ENCODE data around the gene POLR1B. TPM values are rescaled to one million over a fixed set of nuclear protein-coding genes. Genes with fewer than 3 reads are reported as not detected.

Gene POLR1B
- total RNA-seq (2022), result 38.3 and 42.2 TPM in 2 replicates
- Bru-seq, nascent RNA, result percentile 88 among the genes with signal in this experiment
- percentile 91 among the genes with signal in this experiment for BruChase-seq, experiment 1, labeled RNA remaining after a 2-hour chase
- percentile 85 among the genes with signal in this experiment for BruChase-seq, experiment 2, labeled RNA remaining after a 6-hour chase
- long read RNA-seq, full-length matches to known transcripts, result 32 of 45 reads
- long read RNA-seq, partial matches to known transcripts, result 4 of 45 reads
- long read RNA-seq, other reads (novel, unspliced or antisense), result 9 of 45 reads

GRCh38 chr2:112542123-112542983, at the start of gene POLR1B:
Gene POLR1B (plus strand): TSS chr2:112542465. CDS start chr2:112542495, 30 bp downstream.
- peak within 1 kb of the TSS; percentile 89 for H3K4me3 ChIP-seq (ENCODE audit: low read depth, low read length)
- no peaks in the 10 kb centered on the region for H3K4me1 Mint-ChIP-seq (ENCODE audit: low read depth, unreplicated experiment)
- peak in 1 of 2 experiments; percentile 24 for TF ChIP-seq CTCF (IDR thresholded peaks at IDR 0.05; ENCODE audit: insufficient read depth in 1 of 2, low read depth in 1 of 2, low read length in 1 of 2, severe bottlenecking in 1 of 2, unreplicated experiment in 1 of 2)
- CTCF ChIA-PET, result no interaction called here
- peaks cover 7% of the 10 kb centered on the region for H3K36me3 Mint-ChIP-seq (ENCODE audit: insufficient read depth, unreplicated experiment)
- intact Hi-C loops (cut with micrococcal nuclease; ENCODE audit: unreplicated experiment), result loop anchor here (1.0 kb wide), 2 partner anchors 35 to 42 kb away; partner anchors contain the start of gene CHCHD5
- H3K9me3 Mint-ChIP-seq (ENCODE audit: unreplicated experiment), result no peaks in the 10 kb centered on the region
- H3K4me1 ChIP-seq, result peaks cover 10% of the 10 kb centered on the region; the same call in 1 of the 2 replicates
- H3K36me3 ChIP-seq (ENCODE audit: control insufficient read depth, insufficient read depth, low read length), result no peaks in the 10 kb centered on the region
- POLR2A ChIA-PET, result no interaction called here
- no peaks in the 10 kb centered on the region for H3K27me3 ChIP-seq (replicated peaks; ENCODE audit: control insufficient read depth, insufficient read depth, low read length)
- H3K9me3 ChIP-seq, result no peaks in the 10 kb centered on the region
- no peak within 1 kb of the TSS for H3K27ac Mint-ChIP-seq (ENCODE audit: unreplicated experiment)
- no peak within 1 kb of the TSS for H3K4me3 Mint-ChIP-seq (ENCODE audit: unreplicated experiment)
- no TSS peak for BruUV-seq (replicated peaks)
- no peaks in the 10 kb centered on the region for H3K27me3 Mint-ChIP-seq (ENCODE audit: insufficient read depth, unreplicated experiment)
- peak; percentile 92 to 93 for DNase-seq

GRCh38 chr2:112493048-112493447, 49.2 kb upstream of the POLR1B start:
- H3K27ac Mint-ChIP-seq (ENCODE audit: unreplicated experiment), result no peak overlapping the region

More at GRCh38 chr2:112493048-112493447, 49.2 kb upstream of the POLR1B start:
- no peak overlapping the region for H3K4me3 Mint-ChIP-seq (ENCODE audit: unreplicated experiment)
- POLR2A ChIA-PET, result no interaction called here
- no peaks in the 10 kb centered on the region for H3K4me1 Mint-ChIP-seq (ENCODE audit: low read depth, unreplicated experiment)
- intact Hi-C loops (cut with micrococcal nuclease; ENCODE audit: unreplicated experiment), result no loop called here
- H3K9me3 ChIP-seq, result no peaks in the 10 kb centered on the region
- no peaks in the 10 kb centered on the region for H3K27me3 Mint-ChIP-seq (ENCODE audit: insufficient read depth, unreplicated experiment)
- H3K9me3 Mint-ChIP-seq (ENCODE audit: unreplicated experiment), result no peaks in the 10 kb centered on the region
- no peak overlapping the region for H3K4me3 ChIP-seq (ENCODE audit: low read depth, low read length)
- H3K4me1 ChIP-seq, result peaks cover 15% of the 10 kb centered on the region
- CTCF ChIA-PET, result interaction anchor here (1.0 to 1.6 kb wide), 2 partner anchors 10 to 12 kb away, joined by 3 to 6 read pairs; no protein-coding TSS in a partner anchor
- no peaks in the 10 kb centered on the region; the same call in 1 of the 2 replicates for H3K36me3 ChIP-seq (ENCODE audit: control insufficient read depth, insufficient read depth, low read length)
- no peak for DNase-seq
- BruUV-seq (replicated peaks), result no TSS peak
- H3K36me3 Mint-ChIP-seq (ENCODE audit: insufficient read depth, unreplicated experiment), result no peaks in the 10 kb centered on the region
- TF ChIP-seq CTCF (IDR thresholded peaks at IDR 0.05; ENCODE audit: insufficient read depth in 1 of 2, low read depth in 1 of 2, low read length in 1 of 2, severe bottlenecking in 1 of 2, unreplicated experiment in 1 of 2), result no peak
- H3K27me3 ChIP-seq (replicated peaks; ENCODE audit: control insufficient read depth, insufficient read depth, low read length), result no peaks in the 10 kb centered on the region

All from Caco-2 (cell line).